OCI-LY3 (cell line): ENCODE results near the gene ABHD12.

Experiments
- H2AFZ ChIP-seq: fragments of 200-600, 300-600 bp; shearing (Covaris generic); 2 replicates; pipeline ENCODE4 v1.6.0; 2014; ENCODE audit warnings: antibody characterized with exemption, low read depth, low read length
- H3K27ac ChIP-seq: fragments of 200-600, 300-600 bp; sonication (generic); 2 replicates; pipeline ENCODE4 v1.5.1; 2014; ENCODE audit warnings: mild to moderate bottlenecking, low read length, moderate library complexity, mixed read lengths
- H3K27me3 ChIP-seq: fragments of 200-600, 300-600 bp; sonication (generic); 2 replicates; pipeline ENCODE4 v1.6.1; 2014; ENCODE audit warnings: low read depth, low read length, mixed read lengths
- H3K36me3 ChIP-seq: fragments of 200-600, 300-600 bp; sonication (generic); replicated peaks from 2 replicates; pipeline ENCODE3; 2014; ENCODE audit warnings: low read depth, low read length, mixed read lengths
- H3K4me1 ChIP-seq: fragments of 300-600, 200-600 bp; sonication (generic); 2 replicates; pipeline ENCODE4 v1.6.1; 2014; ENCODE audit warnings: low read length, mixed read lengths
- H3K4me2 ChIP-seq: fragments of 200-600, 300-600 bp; sonication (generic); 2 replicates; pipeline ENCODE4 v1.6.1; 2014; ENCODE audit warnings: low read length, mixed read lengths
- H3K4me3 ChIP-seq: fragments of 300-600, 200-600 bp; sonication (generic); 2 replicates; pipeline ENCODE4 v1.5.1; 2014; ENCODE audit warnings: antibody characterized with exemption, mild to moderate bottlenecking, low read length, moderate library complexity
- H3K79me2 ChIP-seq: fragments of 300-600, 200-600 bp; shearing (Covaris generic); 2 replicates; pipeline ENCODE4 v1.6.1; 2014; ENCODE audit warnings: mild to moderate bottlenecking, low read length, mixed read lengths
- H3K9ac ChIP-seq: fragments of 300-600, 200-600 bp; shearing (Covaris generic); 2 replicates; pipeline ENCODE4 v1.6.0; 2014; ENCODE audit warnings: mild to moderate bottlenecking, low read length, moderate library complexity
- H3K9me3 ChIP-seq: fragments of 200-600, 300-600 bp; shearing (Covaris generic); 2 replicates; pipeline ENCODE4 v1.6.1; 2014; ENCODE audit warnings: low read length, mixed read lengths; ENCODE audit not compliant: insufficient read depth
- H4K20me1 ChIP-seq: fragments of 200-600, 300-600 bp; sonication (generic); 2 replicates; pipeline ENCODE4 v1.6.1; 2016; ENCODE audit warnings: low read length, mixed read lengths; ENCODE audit not compliant: insufficient read depth
- CTCF ChIP-seq: fragments of 200-600, 300-600 bp; sonication (generic); IDR thresholded peaks from 2 replicates; pipeline ENCODE4 v1.5.1; 2014; ENCODE audit warnings: antibody characterized with exemption, low read length, low read depth
- EZH2phosphoT487 ChIP-seq: fragments of 200-600 bp; shearing (Covaris generic); IDR thresholded peaks from 2 replicates; pipeline ENCODE4 v1.6.1; 2018; ENCODE audit warnings: antibody characterized with exemption, mixed run types, low read depth

ABHD12 gene

DNA sequence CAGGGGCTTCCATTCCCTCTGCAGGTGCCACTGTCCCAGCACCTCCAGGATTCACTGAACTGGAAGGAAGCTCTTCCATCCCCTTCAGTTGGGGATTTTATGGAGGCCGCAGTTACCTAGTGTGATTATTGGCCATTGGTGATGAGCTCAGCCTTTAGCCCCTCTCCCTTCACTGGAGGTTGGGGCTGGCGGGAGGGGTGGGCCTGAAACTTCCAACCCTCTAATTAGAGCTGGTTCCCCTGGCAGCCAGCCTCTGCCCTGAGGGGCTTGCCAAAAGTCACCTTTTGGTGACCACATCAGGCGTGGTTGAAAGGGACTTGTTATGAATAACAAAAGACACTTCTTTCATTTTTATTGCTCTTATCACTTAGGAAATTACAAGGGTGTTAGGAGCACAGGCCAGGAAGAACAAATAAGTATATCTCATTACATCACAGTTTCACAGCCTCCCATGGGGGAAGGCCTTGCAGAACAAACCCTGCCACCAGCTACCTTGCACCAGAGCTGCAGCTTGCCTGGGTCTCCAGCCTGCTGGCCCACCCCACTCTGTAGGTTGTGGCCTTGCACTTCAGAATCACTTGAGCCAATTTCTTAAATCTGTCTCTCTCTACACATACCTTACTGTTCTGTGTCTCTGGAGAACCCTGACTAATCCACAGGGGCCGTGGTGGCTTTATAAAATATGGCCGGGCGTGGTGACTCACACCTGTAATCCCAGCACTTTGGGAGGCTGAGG, 137.8 kb downstream of the ABHD12 start:
- no peak overlapping the region for H3K9ac ChIP-seq
- H2AFZ ChIP-seq: no peak overlapping the region
- peaks cover 8% of the 10 kb centered on the region for H3K4me1 ChIP-seq
- TF ChIP-seq EZH2phosphoT487 (no peak), CTCF (no peak)
- H3K27me3 ChIP-seq: no peaks in the 10 kb centered on the region
- H3K36me3 ChIP-seq: peaks cover 6% of the 10 kb centered on the region
- no peak overlapping the region for H3K4me2 ChIP-seq
- no peak overlapping the region for H3K27ac ChIP-seq
- 0 out of 2 replicates have a peak, but pooled peaks cover 5% of the 10 kb centered on the region for H4K20me1 ChIP-seq
- H3K4me3 ChIP-seq: no peak overlapping the region
- H3K79me2 ChIP-seq: peaks cover 50% of the 10 kb centered on the region
- H3K9me3 ChIP-seq: no peaks in the 10 kb centered on the region

- no peak overlapping the region for H3K27ac ChIP-seq
- 0 out of 2 replicates have a peak, but pooled peaks cover 5% of the 10 kb centered on the region for H4K20me1 ChIP-seq
- peaks cover 50% of the 10 kb centered on the region for H3K79me2 ChIP-seq
- no peak for TF ChIP-seq CTCF
- peaks cover 9% of the 10 kb centered on the region for H3K4me1 ChIP-seq
- H3K9me3 ChIP-seq: no peaks in the 10 kb centered on the region
- no peak overlapping the region for H3K9ac ChIP-seq
- H3K4me2 ChIP-seq: no peak overlapping the region
- H3K36me3 ChIP-seq: peaks cover 6% of the 10 kb centered on the region
- peaks cover 2% of the 10 kb centered on the region for H3K27me3 ChIP-seq
- H3K4me3 ChIP-seq: no peak overlapping the region
- H2AFZ ChIP-seq: no peak overlapping the region
Measured at GRCh38 chr20:25252230-25252651, 138.4 kb downstream of the ABHD12 start.

DNA sequence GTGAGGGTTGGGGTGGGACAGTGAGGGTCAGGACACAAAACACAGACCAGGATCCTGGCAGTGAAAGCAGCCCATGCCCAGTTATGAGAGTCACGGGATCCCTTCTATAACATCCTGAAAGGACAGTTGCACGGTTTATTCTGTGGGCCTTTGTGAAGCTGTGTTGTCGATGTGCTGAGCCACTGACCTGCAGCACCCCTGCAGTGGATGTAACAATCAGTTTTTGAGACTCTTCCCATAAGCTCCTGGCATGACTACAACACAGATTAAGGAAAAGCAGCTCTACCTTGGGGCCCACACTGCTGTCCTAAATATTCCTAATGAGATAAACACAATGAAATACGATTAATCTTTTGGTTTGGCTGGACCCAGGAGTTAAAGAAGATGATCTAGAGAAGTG, 139.1 kb downstream of the ABHD12 start:
- H3K36me3 ChIP-seq: peaks cover 6% of the 10 kb centered on the region
- H3K4me2 ChIP-seq: no peak overlapping the region
- TF ChIP-seq CTCF (no peak), EZH2phosphoT487 (no peak)
- no peaks in the 10 kb centered on the region for H3K9me3 ChIP-seq
- H3K27ac ChIP-seq: no peak overlapping the region
- no peak overlapping the region for H3K4me3 ChIP-seq
- H4K20me1 ChIP-seq: 0 out of 2 replicates have a peak, but pooled peaks cover 5% of the 10 kb centered on the region
- H2AFZ ChIP-seq: no peak overlapping the region
- H3K79me2 ChIP-seq: peaks cover 50% of the 10 kb centered on the region
- peaks cover 9% of the 10 kb centered on the region for H3K27me3 ChIP-seq
- H3K4me1 ChIP-seq: peaks cover 16% of the 10 kb centered on the region
- no peak overlapping the region for H3K9ac ChIP-seq

DNA sequence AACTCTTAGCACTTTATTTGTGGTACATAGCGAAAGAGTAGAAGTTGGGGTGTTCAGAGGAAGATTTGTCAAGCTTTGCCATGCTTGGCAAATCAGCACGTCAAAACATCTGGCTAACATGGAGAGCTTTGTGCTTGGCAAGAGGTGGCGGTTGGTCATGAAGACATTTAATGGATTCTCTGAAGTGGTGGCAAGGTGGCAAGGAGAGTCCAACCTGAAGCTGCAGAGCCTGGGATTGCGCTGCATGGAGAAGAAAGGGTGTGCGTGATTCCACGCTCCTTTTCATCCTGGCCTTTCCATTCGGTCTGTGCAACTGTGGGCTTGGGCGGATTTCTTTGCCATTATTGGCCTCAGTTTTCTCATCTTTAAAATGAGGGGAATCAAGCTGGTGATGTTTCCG, 139.6 kb downstream of the ABHD12 start:
- peaks cover 13% of the 10 kb centered on the region for H3K27me3 ChIP-seq
- H3K36me3 ChIP-seq: peaks cover 6% of the 10 kb centered on the region
- TF ChIP-seq CTCF (no peak), EZH2phosphoT487 (no peak)
- H2AFZ ChIP-seq: no peak overlapping the region
- H3K4me2 ChIP-seq: no peak overlapping the region
- H3K4me1 ChIP-seq: peaks cover 21% of the 10 kb centered on the region
- peaks cover 50% of the 10 kb centered on the region for H3K79me2 ChIP-seq
- no peak overlapping the region for H3K27ac ChIP-seq
- H3K4me3 ChIP-seq: no peak overlapping the region
- no peaks in the 10 kb centered on the region for H3K9me3 ChIP-seq
- H3K9ac ChIP-seq: no peak overlapping the region
- H4K20me1 ChIP-seq: 0 out of 2 replicates have a peak, but pooled peaks cover 5% of the 10 kb centered on the region
